ENCODE data around the gene DOP1B. TPM values are rescaled to one million over a fixed set of nuclear protein-coding genes. Genes with fewer than 3 reads are reported as not detected.

The DOP1B gene
- total and polyA plus RNA-seq, 12 donors: 2.3 to 21.2 (median 13.5) TPM

GRCh38 chr21:36183144-36183795 is 26.6 kb downstream of the DOP1B start:
- H3K4me1 ChIP-seq: peaks cover 0 to 28% (median 10%) of the 10 kb centered on the region in 9 donors
- no peak for TF ChIP-seq CTCF (IDR thresholded peaks at IDR 0.05)
- 88 to 90% methylated on average over 11 of the region's 11 CpGs for WGBS, 2 donors
- H3K4me3 ChIP-seq: no peak overlapping the region
- H3K36me3 ChIP-seq: peaks cover 0 to 12% (median 0%) of the 10 kb centered on the region in 9 donors
- intact Hi-C loops (cut with DNase I): no loop called here
- H3K9me3 ChIP-seq: peaks cover 0 to 4% (median 0%) of the 10 kb centered on the region in 11 donors
- DNase-seq (no peak), ATAC-seq (no peak)
- no peaks in the 10 kb centered on the region for H3K27me3 ChIP-seq
- no peak overlapping the region for H3K27ac ChIP-seq

- Histone ChIP-seq H3K4me1 (peaks cover 8 to 37% (median 23%) of the 10 kb centered on the region in 9 donors), H3K9me3 (no peaks in the 10 kb centered on the region), H3K27me3 (no peaks in the 10 kb centered on the region), H3K27ac (no peak overlapping the region), H3K36me3 (peaks cover 0 to 12% (median 0%) of the 10 kb centered on the region in 9 donors), H3K4me3 (no peak overlapping the region)
- no peak for TF ChIP-seq CTCF (IDR thresholded peaks at IDR 0.05)
- DNase-seq (no peak), ATAC-seq (no peak)
- intact Hi-C loops (cut with DNase I): no loop called here
- WGBS, 2 donors: 90 to 91% methylated on average over 16 of the region's 16 CpGs
Observed at GRCh38 chr21:36184545-36184944, 27.9 kb downstream of the DOP1B start.

GRCh38 chr21:36185523-36185922 is 28.9 kb downstream of the DOP1B start:
- H3K4me1 ChIP-seq: peaks cover 8 to 37% (median 24%) of the 10 kb centered on the region in 9 donors
- H3K4me3 ChIP-seq: no peak overlapping the region
- H3K27me3 ChIP-seq: no peaks in the 10 kb centered on the region
- 94 to 98% methylated on average over 9 of the region's 9 CpGs for WGBS, 2 donors
- H3K36me3 ChIP-seq: peaks cover 0 to 12% (median 0%) of the 10 kb centered on the region in 9 donors
- intact Hi-C loops (cut with DNase I): no loop called here
- DNase-seq (no peak), ATAC-seq (no peak)
- TF ChIP-seq CTCF (IDR thresholded peaks at IDR 0.05): no peak
- H3K9me3 ChIP-seq: no peaks in the 10 kb centered on the region
- H3K27ac ChIP-seq: no peak overlapping the region

GRCh38 chr21:36186081-36186480 is 29.5 kb downstream of the DOP1B start:
- no peak for ATAC-seq
- no peak for DNase-seq
- Histone ChIP-seq H3K27me3 (no peaks in the 10 kb centered on the region), H3K36me3 (peaks cover 0 to 12% (median 0%) of the 10 kb centered on the region in 9 donors), H3K4me3 (no peak overlapping the region), H3K9me3 (no peaks in the 10 kb centered on the region), H3K4me1 (peaks cover 8 to 34% (median 24%) of the 10 kb centered on the region in 9 donors), H3K27ac (peak overlapping the region in 5 of 10 donors; percentile 74 to 83 (median 78))
- intact Hi-C loops (cut with DNase I): no loop called here
- 93 to 97% methylated on average over 4 of the region's 4 CpGs for WGBS, 2 donors
- TF ChIP-seq CTCF (IDR thresholded peaks at IDR 0.05): no peak

Data from heart right ventricle (tissue), 16 donors.